SU-DHL-6 (cell line): Measurements from ENCODE around the gene SPATA2.

ENCODE experiments used
- H2AFZ ChIP-seq: fragments of 200-600 bp; sonication (generic); 2 replicates; pipeline ENCODE4 v1.6.1; 2014; ENCODE audit warnings: low read depth, mild to moderate bottlenecking, moderate library complexity, mixed read lengths, antibody characterized with exemption, low read length; ENCODE audit not compliant: severe bottlenecking
- H3F3A ChIP-seq: fragments of 200-600 bp; shearing (Covaris generic); 2 replicates; pipeline ENCODE4 v1.6.0; 2016; ENCODE audit warnings: antibody characterized with exemption, mild to moderate bottlenecking; ENCODE audit not compliant: insufficient read depth
- H3K27ac ChIP-seq: fragments of 200-600 bp; sonication (generic); 2 replicates; pipeline ENCODE4 v1.5.1; 2016; ENCODE audit warnings: low read depth, mild to moderate bottlenecking, low read length, moderate library complexity, mixed read lengths
- H3K27me3 ChIP-seq: fragments of 200-600 bp; sonication (generic), shearing (Covaris generic); 2 replicates; pipeline ENCODE4 v1.6.0; 2014; ENCODE audit warnings: mild to moderate bottlenecking, low read length
- H3K36me3 ChIP-seq: fragments of 200-600 bp; sonication (generic); 2 replicates; pipeline ENCODE4 v1.6.1; 2014; ENCODE audit warnings: mild to moderate bottlenecking, low read length, mixed read lengths
- H3K4me2 ChIP-seq: fragments of 300-600, 200-600 bp; shearing (Covaris generic), sonication (generic); 2 replicates; pipeline ENCODE4 v1.6.0; 2014; ENCODE audit warnings: low read length, low read depth, mild to moderate bottlenecking; ENCODE audit not compliant: poor library complexity, severe bottlenecking
- H3K4me3 ChIP-seq: fragments of 200-600 bp; sonication (generic); 2 replicates; pipeline ENCODE4 v1.5.1; 2014; ENCODE audit warnings: antibody characterized with exemption, low read length, mild to moderate bottlenecking, mixed read lengths; ENCODE audit not compliant: insufficient read depth, poor library complexity, severe bottlenecking
- H3K79me2 ChIP-seq: fragments of 200-600 bp; sonication (generic); 2 replicates; pipeline ENCODE4 v1.6.1; 2014; ENCODE audit warnings: mild to moderate bottlenecking, low read length, moderate library complexity; ENCODE audit not compliant: insufficient read depth
- H3K9ac ChIP-seq: fragments of 200-600 bp; sonication (generic); 2 replicates; pipeline ENCODE4 v1.7.0; 2014; ENCODE audit warnings: mild to moderate bottlenecking, low read length
- H3K9me2 ChIP-seq: fragments of 200-600 bp; sonication (generic); replicated peaks from 2 replicates; pipeline ENCODE4 v1.6.1; 2014; ENCODE audit warnings: low read length; ENCODE audit not compliant: insufficient read depth
- H3K9me3 ChIP-seq: fragments of 200-600 bp; sonication (generic); 2 replicates; pipeline ENCODE4 v1.6.1; 2014; ENCODE audit warnings: low read length, mixed read lengths; ENCODE audit not compliant: insufficient read depth
- H4K20me1 ChIP-seq: fragments of 200-600 bp; sonication (generic); 2 replicates; pipeline ENCODE4 v1.6.1; 2014; ENCODE audit warnings: low read depth, mild to moderate bottlenecking, antibody characterized with exemption, low read length, moderate library complexity, mixed read lengths
- CTCF ChIP-seq: fragments of 200-600 bp; sonication (generic); IDR thresholded peaks from one replicate; pipeline ENCODE4 v1.5.1; 2017; ENCODE audit warnings: antibody characterized with exemption, mild to moderate bottlenecking, low read length, moderate library complexity; ENCODE audit not compliant: insufficient read depth, poor library complexity, severe bottlenecking
- EZH2phosphoT487 ChIP-seq: fragments of 200-600 bp; sonication (generic), shearing (Covaris generic); conservative IDR thresholded peaks from 2 replicates; pipeline ENCODE4 v1.6.1; 2018; ENCODE audit warnings: mild to moderate bottlenecking, antibody characterized with exemption, low read length, moderate library complexity, mixed read lengths

Gene SPATA2

GRCh38 chr20:49866051-49866450 is 49.3 kb downstream of the SPATA2 start:
- Histone ChIP-seq H3F3A (no peaks in the 10 kb centered on the region), H3K36me3 (peaks cover 10% of the 10 kb centered on the region; the same call in 1 of the 2 replicates), H3K27me3 (no peaks in the 10 kb centered on the region), H3K4me3 (no peak overlapping the region), H3K9ac (no peak overlapping the region), H4K20me1 (no peaks in the 10 kb centered on the region), H2AFZ (no peak overlapping the region), H3K79me2 (no peaks in the 10 kb centered on the region), H3K9me3 (no peaks in the 10 kb centered on the region), H3K9me2 (no peaks in the 10 kb centered on the region), H3K4me2 (no peak overlapping the region), H3K27ac (no peak overlapping the region)
- TF ChIP-seq EZH2phosphoT487: no peak
- no peak for TF ChIP-seq CTCF

GRCh38 chr20:49865559-49865958 is 49.8 kb downstream of the SPATA2 start:
- Histone ChIP-seq H3K36me3 (peaks cover 10% of the 10 kb centered on the region; the same call in 1 of the 2 replicates), H3K79me2 (no peaks in the 10 kb centered on the region), H3K4me3 (no peak overlapping the region), H3K27me3 (no peaks in the 10 kb centered on the region), H3K9me3 (no peaks in the 10 kb centered on the region), H3K27ac (no peak overlapping the region), H3K9ac (no peak overlapping the region), H2AFZ (no peak overlapping the region), H3K9me2 (no peaks in the 10 kb centered on the region), H3F3A (no peaks in the 10 kb centered on the region), H4K20me1 (no peaks in the 10 kb centered on the region), H3K4me2 (no peak overlapping the region)
- TF ChIP-seq EZH2phosphoT487 (no peak), CTCF (no peak)

- no peak overlapping the region for H3K27ac ChIP-seq
- no peak overlapping the region for H2AFZ ChIP-seq
- no peaks in the 10 kb centered on the region for H3K27me3 ChIP-seq
- H3K79me2 ChIP-seq: no peaks in the 10 kb centered on the region
- TF ChIP-seq CTCF (no peak), EZH2phosphoT487 (no peak)
- H3K9ac ChIP-seq: no peak overlapping the region
- H3K4me2 ChIP-seq: no peak overlapping the region
- H3K4me3 ChIP-seq: no peak overlapping the region
- no peaks in the 10 kb centered on the region for H3F3A ChIP-seq
- no peaks in the 10 kb centered on the region for H4K20me1 ChIP-seq
- H3K36me3 ChIP-seq: peaks cover 10% of the 10 kb centered on the region; the same call in 1 of the 2 replicates
- no peaks in the 10 kb centered on the region for H3K9me2 ChIP-seq
- H3K9me3 ChIP-seq: no peaks in the 10 kb centered on the region
Measured at GRCh38 chr20:49863666-49864065, 51.7 kb downstream of the SPATA2 start.
